Measurements from ENCODE around the gene COG2.

DNA sequence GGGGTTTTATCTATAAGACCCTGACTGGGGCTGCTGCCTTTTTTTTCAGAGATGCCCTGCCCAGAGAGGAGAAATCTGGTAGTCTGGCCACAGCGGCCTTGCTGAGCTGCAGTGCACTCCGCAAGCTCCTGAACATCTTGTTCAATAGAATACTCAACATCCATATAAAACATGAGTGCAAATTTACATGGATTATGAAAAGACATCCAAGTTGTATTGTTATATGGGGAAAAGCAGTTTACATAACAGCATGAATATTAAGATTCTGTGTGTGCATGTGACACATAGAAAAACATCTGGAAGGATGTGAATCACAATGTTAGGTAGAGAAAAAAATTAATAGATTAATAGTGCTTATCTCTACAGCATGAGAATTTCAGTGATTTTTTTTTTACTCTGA, 16.4 kb downstream of the COG2 start:
- TF ChIP-seq POLR2AphosphoS5 (IDR thresholded peaks at IDR 0.05; ENCODE audit: low read depth, low read length) (no peak), TAF1 (IDR thresholded peaks at IDR 0.05; ENCODE audit: borderline replicate concordance, insufficient read depth, low read length) (no peak), SIN3A (IDR thresholded peaks at IDR 0.05; ENCODE audit: borderline replicate concordance, insufficient read depth, low read length) (no peak), FOXP2 (optimal IDR thresholded peaks at IDR 0.05; ENCODE audit: borderline replicate concordance, extremely low read depth, extremely low read length, insufficient read depth) (no peak)
- TF ChIP-seq, protein P1, sequence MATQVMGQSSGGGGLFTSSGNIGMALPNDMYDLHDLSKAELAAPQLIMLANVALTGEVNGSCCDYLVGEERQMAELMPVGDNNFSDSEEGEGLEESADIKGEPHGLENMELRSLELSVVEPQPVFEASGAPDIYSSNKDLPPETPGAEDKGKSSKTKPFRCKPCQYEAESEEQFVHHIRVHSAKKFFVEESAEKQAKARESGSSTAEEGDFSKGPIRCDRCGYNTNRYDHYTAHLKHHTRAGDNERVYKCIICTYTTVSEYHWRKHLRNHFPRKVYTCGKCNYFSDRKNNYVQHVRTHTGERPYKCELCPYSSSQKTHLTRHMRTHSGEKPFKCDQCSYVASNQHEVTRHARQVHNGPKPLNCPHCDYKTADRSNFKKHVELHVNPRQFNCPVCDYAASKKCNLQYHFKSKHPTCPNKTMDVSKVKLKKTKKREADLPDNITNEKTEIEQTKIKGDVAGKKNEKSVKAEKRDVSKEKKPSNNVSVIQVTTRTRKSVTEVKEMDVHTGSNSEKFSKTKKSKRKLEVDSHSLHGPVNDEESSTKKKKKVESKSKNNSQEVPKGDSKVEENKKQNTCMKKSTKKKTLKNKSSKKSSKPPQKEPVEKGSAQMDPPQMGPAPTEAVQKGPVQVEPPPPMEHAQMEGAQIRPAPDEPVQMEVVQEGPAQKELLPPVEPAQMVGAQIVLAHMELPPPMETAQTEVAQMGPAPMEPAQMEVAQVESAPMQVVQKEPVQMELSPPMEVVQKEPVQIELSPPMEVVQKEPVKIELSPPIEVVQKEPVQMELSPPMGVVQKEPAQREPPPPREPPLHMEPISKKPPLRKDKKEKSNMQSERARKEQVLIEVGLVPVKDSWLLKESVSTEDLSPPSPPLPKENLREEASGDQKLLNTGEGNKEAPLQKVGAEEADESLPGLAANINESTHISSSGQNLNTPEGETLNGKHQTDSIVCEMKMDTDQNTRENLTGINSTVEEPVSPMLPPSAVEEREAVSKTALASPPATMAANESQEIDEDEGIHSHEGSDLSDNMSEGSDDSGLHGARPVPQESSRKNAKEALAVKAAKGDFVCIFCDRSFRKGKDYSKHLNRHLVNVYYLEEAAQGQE (IDR thresholded peaks at IDR 0.05; ENCODE audit: insufficient read depth in 1 of 2, low read depth in 2 of 2, low read length in 2 of 2) = no peak
